Testis (tissue), 2 donors: ENCODE results near the gene OSBPL9.

Experiments
- POLR2A ChIP-seq: fragments of 450-650 bp; IDR thresholded peaks from one replicate; pipeline ENCODE4 v1.6.1; 2017; ENCODE audit warnings: antibody characterized with exemption, mild to moderate bottlenecking, moderate library complexity
- TF ChIP-seq, protein P1 (sequence below), 3 experiments: fragments of 450-650 bp in 2 of 3; fragments of 200-600 bp in 1 of 3; sonication (generic) in 1 of 3; IDR thresholded peaks; one replicate each; pipeline ENCODE4 v1.5.1; 2016 to 2019; ENCODE audit warnings: antibody characterized with exemption in 3 of 3, mild to moderate bottlenecking in 2 of 3, moderate library complexity in 1 of 3

DNA sequence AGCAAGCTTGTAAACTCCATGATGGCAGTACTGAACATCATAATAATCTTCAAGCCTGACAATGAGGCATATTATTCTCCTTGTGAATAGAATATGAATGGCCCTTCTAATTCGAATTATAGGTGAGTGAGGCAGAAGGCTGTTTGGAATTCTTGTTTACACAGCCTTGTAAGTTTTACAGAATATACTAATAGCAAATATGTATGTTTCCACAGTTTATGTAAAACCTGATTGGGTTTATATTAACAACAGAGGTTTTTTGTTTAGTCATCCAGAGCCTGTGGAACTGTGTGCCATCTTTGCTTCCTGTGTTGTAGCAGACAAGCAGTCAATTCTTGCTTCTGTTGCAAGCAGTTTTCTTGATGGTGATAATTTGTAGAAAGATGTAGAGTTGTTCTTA is 8.0 kb downstream of the OSBPL9 start:
- TF ChIP-seq, protein P1, sequence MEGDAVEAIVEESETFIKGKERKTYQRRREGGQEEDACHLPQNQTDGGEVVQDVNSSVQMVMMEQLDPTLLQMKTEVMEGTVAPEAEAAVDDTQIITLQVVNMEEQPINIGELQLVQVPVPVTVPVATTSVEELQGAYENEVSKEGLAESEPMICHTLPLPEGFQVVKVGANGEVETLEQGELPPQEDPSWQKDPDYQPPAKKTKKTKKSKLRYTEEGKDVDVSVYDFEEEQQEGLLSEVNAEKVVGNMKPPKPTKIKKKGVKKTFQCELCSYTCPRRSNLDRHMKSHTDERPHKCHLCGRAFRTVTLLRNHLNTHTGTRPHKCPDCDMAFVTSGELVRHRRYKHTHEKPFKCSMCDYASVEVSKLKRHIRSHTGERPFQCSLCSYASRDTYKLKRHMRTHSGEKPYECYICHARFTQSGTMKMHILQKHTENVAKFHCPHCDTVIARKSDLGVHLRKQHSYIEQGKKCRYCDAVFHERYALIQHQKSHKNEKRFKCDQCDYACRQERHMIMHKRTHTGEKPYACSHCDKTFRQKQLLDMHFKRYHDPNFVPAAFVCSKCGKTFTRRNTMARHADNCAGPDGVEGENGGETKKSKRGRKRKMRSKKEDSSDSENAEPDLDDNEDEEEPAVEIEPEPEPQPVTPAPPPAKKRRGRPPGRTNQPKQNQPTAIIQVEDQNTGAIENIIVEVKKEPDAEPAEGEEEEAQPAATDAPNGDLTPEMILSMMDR (IDR thresholded peaks at IDR 0.05), result no peak
- no peak for TF ChIP-seq POLR2A
